GM19468 (cell line): ENCODE data around the gene NCKAP5.
"Not testable (repeated sequence)": the region's sequence is repeated elsewhere in the genome, so short reads cannot be mapped to it uniquely, and the experiment has no call there.

Experiments used
- ATAC-seq: cut with Tn5 transposase; IDR thresholded peaks from one replicate; pipeline ENCODE4 v1.9.1; 2021; ENCODE audit warnings: mild to moderate bottlenecking, moderate library complexity, moderate number of reproducible peaks; ENCODE audit not compliant: unreplicated experiment; ENCODE audit errors: extremely low read depth

Gene NCKAP5

DNA sequence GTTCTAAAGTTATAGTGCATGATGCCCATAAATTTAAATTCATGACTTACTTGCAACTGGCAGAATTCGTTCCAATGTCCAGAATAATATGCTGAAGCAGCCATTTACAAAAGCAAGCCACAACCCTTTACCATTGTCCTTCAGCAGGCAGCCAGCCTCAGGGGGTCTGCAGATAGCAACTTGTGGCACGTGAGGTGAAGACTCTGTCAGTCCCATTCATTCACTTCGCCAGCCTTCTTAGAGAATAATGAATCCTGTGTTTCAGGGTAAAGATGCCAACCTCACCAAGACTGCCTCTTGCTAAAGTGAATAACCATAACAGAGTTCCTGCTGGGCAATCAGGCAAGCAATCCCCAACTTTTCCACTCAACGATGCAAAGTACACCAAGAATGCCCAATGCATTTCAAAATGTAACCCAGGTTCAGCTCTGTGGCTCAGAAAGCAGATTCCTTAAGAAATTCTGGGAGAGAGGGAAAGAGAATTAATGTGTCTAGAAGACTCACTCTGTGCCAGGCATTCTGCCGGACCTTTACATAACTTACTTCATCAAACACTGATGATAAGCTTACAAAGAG is 315.4 kb downstream of the NCKAP5 start:
- no peak for ATAC-seq

DNA sequence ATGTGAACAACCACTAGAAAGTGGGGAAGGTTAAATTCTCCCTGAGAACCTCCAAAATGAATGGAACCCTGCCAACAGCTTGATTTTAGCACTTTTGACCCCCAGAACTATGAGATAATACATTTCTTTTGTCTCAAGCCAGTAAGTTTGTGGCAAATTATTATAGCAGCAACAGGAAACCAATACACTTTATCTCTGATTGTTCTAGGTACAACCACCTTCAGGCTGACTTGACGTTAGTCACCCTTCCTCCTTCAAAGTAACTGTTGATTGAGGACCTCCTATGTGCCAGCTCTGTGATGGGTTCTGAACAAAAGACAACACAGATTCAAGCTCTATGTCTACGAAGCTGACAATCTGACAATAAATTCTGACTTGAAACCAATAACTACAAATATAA is 318.9 kb downstream of the NCKAP5 start:
- ATAC-seq = no peak

DNA sequence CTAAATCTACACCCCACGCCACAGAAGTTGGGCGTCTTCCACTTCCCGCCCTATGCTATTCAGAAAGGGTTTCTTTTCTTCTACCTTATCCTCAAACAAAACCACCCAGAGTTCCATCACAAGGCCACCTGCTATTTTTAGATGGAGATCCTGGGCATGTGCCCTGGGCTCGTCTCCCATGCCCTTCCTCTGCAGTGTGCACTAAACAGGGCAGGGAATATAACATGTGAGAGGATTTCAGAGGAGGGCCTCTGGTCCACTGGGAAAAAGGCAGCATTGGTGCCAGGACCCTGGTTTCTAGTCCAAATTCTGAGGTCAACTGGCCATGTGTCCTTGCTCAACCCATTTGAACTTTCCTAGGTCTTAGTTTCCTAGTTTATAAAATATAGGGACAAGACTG is 320.0 kb downstream of the NCKAP5 start:
- ATAC-seq = no peak

DNA sequence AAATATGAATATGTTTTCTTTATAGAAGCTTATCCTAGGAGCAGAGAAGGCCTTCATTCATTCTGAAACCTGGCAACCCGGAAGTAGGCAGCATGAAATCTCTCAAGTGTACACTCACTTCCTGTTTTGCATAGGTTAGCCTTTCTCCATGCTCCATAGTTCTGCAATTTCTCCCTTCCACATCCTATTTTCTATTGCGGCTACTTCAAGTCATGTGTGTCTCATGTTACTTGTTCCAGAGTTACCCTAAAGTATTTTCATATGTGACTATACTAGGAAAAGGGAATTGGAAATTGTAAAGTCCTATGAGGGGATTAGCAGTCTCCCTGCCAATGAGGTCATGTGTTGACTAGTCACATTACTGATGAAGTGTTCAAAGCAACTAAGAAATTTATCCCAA is 320.6 kb downstream of the NCKAP5 start:
- ATAC-seq = peak; percentile 66

DNA sequence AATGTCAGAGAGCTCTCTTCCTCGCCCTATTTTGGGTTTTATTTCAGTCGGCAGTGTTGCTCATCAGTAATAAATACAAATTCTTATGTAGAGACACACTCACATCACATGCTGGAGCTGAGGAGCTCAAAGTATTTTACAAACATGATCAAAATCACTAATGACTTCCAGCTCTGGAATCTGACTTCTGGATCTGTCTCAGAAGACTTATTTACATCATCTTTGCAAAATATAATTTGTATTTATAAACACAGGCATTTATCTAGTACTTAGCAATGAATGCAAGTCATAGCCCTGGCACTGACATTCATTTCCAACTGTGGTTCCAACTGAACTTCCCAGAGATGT is 327.1 kb downstream of the NCKAP5 start:
- no peak for ATAC-seq

DNA sequence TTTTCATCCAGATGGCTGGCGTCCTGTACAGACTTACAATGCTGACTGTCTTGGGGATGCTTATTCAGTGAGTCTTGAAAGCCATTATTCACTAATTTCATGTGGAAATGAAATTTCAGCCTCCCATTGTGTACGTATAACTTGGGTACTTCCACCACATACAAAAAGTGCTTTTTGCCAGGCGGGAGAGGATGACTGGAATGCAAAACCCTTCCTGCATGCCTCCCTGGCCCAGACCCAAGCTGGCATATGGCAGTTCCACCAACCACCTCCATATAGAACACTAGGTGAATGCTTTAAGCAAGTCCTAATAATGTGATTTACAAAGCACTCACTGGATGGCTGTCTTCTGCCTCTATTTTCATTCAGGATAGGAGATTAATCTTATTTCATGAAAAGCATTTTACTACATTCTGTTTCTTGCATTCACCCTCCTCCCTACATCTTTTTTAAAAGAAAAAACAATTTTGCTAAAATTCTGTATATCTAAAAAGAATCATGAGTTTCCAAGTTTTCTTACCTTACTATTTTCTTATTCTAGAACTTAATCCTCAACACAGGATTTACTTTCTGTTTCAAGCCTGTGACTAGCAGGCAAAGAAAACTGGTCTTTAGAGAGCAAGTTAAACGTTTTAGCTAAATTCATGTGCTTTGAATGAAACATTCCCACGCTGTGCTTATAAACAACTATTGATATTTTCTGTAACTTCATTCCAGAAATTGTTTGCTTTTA is 327.6 kb downstream of the NCKAP5 start:
- ATAC-seq = no peak

DNA sequence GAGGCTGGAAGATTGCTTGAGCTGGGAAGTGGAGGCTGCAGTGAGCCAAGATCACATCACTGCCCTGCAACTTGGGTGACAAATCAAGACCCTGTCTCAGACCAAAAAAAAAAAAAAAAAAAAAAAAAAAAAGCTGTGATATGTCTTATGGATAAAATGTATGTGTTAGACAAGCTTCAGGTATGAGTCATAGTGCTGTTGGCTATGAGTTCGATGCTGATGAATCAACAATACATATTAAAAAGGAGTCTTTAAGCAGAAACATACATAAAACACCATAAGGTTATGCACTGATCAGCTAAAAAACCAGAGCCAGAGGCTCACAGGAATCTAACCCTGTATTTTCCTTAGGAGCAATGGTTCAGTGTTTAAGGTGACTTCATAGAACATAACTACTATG is 332.3 kb downstream of the NCKAP5 start:
- ATAC-seq = no peak

DNA sequence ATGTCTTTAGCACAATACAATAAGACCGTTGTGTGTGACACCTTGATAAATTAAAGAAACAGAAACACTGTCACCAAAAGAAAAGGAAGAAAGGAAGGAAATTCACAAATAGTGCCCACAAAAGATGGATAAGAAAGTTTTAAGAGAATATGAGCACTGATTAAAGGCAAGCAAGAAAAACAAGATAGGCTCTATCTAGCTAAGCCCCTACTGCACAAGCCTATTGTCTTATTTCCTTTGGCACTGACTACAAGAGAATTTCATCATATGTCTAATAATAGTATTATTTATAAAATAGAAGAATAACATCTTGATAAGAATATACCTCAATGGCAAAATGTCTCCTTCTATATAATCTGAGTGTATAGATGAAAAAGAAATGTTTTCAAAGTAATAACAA is 335.7 kb downstream of the NCKAP5 start:
- ATAC-seq = no peak

DNA sequence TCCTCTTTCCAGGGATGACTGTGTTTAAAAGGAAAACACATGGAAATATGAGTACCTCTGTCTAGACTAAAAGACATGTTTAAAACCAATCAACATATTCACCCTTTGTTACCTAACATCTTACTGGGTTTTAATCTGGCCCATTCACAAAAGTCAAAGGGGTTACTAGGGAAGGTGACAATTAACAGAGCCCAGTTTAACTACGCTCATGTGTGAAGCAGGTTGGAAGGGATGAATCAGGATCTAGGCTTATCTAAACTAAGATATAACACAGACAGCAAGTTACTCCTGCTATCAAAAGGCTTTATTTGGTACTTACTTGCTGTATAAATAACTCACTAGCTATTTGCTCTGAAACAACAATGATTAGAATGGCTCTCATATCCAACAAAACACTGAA is 337.0 kb downstream of the NCKAP5 start:
- ATAC-seq = no peak

DNA sequence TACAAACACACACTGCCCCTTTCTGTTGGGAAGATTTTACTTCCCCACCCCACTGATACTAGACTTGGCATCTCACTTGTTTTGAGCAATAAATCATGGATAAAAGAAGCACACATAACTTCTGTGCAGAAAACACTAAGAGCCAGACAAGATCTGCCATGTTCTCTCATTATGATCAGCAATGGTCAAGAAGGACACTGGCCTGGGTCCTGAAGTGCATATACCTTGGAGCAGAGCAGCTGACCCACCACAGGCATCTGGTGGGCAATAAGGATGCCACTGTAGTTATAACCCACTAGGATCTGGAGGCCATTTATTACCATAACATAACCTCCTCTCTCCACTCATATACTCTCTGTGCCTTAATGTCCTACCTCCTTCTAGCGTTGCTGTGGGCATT is 338.3 kb downstream of the NCKAP5 start:
- no peak for ATAC-seq

DNA sequence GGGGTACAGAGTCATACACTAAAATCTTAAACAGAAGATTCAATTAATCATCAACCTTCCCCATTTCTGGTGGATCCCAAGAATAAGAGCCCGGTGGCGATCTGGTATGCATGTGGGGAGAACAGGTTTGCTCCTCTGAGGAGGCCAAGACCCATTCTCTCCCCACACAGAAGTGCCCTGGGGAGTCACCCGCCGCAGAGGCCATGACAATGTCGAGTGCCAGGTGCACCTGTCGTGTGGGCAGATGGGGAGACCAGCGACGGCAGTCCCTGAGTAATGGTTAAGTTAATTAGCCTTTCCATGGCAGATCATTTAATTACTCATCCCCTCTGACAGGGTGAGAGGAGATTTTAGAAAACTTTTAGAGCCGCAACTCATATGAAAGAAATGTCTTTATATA is 345.0 kb downstream of the NCKAP5 start:
- ATAC-seq = no peak

DNA sequence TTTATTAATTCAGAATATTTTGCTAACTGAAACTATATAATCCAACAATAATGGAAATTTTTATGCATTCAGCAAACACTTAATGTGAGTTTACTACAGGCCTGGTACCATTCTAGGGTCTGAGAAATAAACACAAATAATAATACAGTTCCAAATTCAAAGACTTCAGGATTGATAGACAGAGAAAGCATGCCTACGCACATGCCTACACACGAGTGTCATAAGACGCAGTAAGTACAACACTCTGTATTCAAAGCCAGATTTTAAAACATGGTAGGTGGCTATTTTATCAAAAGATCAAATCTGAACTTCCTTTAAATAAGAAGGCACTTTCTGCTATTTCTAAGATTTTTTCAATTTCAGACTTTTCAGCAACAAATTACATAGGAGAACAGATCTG is 346.9 kb downstream of the NCKAP5 start:
- ATAC-seq = no peak

DNA sequence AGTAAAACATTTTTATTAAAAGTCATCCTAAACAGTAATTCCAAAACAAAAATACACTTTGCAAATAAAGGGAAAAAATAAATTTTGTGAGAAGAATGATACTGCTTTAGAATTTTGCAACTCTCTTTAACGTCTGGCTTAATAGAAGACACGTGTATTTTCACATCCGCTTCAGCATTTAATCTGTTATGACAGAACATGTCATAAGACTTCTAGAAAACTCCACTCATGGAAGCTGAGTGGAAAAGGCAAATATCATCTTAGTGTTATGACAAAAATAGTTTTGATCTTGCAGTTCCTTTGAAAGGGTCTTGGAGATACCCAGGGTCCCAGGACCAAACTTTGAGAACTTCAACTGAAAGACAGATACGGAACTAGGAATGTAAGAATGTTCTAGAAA is 350.1 kb downstream of the NCKAP5 start:
- ATAC-seq = no peak

DNA sequence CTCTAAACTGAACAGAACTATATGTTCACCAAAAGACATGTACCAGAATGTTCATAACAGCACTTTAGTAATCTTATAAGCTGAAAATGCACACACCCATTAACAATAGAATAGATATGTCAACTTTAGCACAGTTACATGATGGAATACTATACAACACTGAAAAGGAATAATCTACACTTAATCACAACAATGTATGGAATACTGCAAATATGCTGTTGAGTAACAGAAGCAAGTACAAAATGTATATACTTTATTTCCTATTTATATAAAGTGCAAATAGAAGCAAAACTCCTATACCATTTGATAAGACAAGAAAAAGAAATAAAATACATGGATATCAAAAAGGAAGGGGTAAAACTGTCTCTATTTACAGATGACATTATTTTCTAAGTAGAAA is 352.8 kb downstream of the NCKAP5 start:
- no peak for ATAC-seq

DNA sequence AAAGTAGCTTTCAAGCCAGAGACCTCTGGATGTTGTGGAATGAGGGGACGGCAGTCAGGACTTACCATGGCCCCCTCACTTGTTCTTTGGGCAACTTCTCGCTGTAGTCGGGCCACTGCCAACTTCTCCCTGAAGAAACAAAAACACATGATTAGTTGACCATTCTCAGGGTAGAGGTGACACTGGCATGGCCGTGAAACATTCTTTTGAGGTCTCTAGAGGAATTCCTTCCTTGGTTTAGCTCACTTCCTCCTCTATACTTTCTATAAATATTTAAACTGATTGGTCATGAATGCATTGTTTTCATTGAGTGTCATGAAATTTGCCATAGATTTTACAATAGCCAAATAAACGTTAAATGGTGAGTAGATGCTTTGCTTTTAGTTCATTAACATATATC is 354.6 kb downstream of the NCKAP5 start:
- no peak for ATAC-seq

DNA sequence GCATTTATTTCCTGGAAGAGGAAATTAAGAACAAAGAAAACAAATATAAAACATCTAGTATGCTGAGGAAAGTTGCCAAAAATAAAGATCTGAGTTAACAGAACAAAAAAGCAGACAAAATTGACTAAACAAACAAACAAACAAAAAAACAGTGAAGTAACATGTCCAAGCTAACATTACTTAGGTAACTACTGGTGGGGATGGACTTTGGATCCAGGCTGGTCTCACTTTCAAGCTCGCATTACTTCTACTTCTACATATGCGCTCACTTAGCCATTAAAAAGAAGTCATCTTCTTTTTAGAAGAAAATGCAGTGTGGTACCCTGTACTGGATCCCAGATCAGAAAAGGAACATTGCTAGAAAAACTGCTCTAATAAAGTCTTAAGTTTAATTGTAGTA is 358.9 kb downstream of the NCKAP5 start:
- no peak for ATAC-seq

DNA sequence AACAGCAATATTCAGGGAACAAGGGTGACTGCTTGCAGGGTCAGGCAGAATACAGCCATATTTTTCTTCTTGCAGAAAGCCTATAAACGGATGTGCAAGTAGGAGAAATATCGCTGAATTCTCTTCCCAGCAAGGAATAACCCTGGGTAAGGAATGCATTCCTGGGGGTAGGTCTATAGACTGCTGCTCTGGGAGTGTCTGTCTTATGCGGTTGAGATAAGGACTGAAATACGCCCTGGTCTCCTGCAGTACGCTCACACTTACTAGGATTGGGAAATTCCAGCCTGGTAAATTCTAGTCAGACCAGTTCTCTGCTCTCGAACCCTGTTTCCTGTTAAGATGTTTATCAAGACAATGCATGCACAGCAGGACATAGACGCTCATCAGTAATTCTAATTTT is 361.6 kb downstream of the NCKAP5 start:
- not testable (repeated sequence) for ATAC-seq

DNA sequence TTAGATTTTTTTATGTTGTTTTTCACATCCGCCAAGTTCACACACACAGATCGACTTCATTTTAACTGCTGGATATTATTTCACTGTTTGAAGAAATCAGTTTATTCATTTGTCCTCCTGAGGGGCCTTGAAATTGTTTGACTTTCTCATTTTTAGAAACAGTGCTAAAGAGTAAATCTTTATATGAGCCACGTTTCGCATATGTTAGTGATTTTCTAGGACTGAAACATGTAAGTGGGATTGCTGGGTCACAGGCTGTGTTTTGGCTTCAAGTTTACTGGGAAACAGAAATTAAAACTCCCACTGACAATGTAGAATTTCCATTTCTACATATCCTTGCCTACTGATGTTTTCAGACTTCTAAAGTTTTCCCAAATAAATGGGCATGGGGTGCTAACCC is 363.8 kb downstream of the NCKAP5 start:
- ATAC-seq = no peak

DNA sequence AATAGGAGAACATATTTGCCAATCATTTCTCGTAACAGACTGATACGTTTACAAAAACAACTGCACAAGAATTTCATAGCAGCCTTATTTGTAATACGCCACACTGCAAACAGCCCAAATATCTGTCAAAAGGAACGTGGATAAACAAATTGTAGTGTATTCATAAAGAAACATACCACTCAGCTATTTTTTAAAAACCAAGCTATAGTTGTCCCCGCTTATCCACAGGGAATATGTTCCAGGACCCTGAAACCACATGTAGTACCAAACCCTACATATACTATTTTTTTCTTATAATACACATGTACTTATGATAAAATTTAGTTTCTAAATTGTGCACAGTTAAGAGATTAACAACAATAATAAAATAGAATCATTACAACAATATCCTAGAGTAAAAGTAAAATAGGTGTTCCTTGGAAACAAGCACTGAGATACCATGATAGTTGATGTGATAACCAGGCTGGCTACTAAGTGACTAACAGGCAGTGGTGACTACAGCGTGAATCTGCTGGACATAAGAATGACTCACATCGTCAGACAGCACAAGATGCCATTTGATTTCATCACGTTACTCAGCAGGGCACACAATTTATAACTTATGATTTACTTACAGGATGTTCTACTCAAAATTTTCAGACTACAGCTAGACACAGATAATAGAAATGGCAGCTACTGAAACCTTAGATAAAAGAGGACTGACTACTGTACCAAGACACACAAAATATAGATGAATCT is 367.4 kb downstream of the NCKAP5 start:
- no peak for ATAC-seq

DNA sequence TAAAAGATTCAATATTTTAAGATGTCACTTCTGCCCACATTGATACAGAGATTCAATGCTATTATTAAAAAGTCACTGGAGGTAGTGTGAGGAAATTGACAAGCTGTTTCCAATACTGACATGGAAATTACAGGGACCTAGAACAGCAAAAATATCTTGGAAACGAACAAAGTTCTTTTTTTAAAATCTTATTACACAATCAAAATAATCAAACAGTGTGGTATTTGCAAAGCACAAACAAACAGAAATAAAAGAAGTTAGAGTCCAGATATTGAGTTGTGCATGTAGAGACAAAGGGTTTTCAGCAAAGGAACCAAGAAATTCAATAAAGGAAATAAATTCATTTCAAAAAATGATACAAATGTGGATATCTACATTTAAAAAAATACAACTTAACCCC is 369.6 kb downstream of the NCKAP5 start:
- ATAC-seq = no peak

DNA sequence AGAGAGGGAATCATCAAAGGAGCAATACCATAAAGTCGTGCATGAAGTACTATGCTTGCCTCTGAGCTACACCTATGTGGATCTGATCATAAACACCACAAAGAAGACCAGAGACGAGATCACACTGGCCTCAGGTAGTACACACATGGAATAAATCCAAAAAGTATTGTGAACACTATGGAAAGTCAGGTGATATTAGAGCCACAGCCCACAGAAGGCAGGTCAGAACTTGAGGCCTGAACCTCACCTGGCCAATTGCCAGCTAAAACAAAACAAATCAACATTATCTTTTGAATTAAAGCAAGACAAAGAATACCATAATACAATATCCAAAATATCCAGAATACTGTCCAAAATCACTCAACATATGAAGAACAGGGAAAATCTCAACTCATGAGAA is 371.1 kb downstream of the NCKAP5 start:
- ATAC-seq = no peak
